AG09309 (cell line): Measurements from ENCODE around the gene CNNM2.

Experiments
- DNase-seq: peaks from one replicate; pipeline ENCODE4 v3.0.0-alpha.2; 2010; ENCODE audit warnings: low read depth
- H3K4me3 ChIP-seq: 2 replicates; pipeline ENCODE4 v1.5.1; 2011; ENCODE audit warnings: mild to moderate bottlenecking, low read depth, low read length, moderate library complexity; ENCODE audit not compliant: control insufficient read depth
- CTCF ChIP-seq: IDR thresholded peaks from 2 replicates; pipeline ENCODE4 v1.5.1; 2011; ENCODE audit warnings: mild to moderate bottlenecking, low read depth, low read length, inconsistent platforms; ENCODE audit not compliant: insufficient read depth, control insufficient read depth; ENCODE audit errors: missing control alignments

CNNM2 gene

GRCh38 chr10:103053659-103054581, 135.8 kb downstream of the CNNM2 start:
- peak overlapping the region; percentile 6 for H3K4me3 ChIP-seq
- peak; percentile 40 for DNase-seq
- peak; percentile 59 for TF ChIP-seq CTCF

- no peak overlapping the region for H3K4me3 ChIP-seq
- TF ChIP-seq CTCF: no peak
Observed at GRCh38 chr10:103054621-103055020, 136.5 kb downstream of the CNNM2 start.

GRCh38 chr10:103055105-103055504, 137.0 kb downstream of the CNNM2 start:
- no peak overlapping the region for H3K4me3 ChIP-seq
- no peak for DNase-seq
- no peak for TF ChIP-seq CTCF

More at GRCh38 chr10:103054621-103055020, 136.5 kb downstream of the CNNM2 start:
- DNase-seq: no peak

GRCh38 chr10:103058034-103058433, 139.9 kb downstream of the CNNM2 start:
- no peak for DNase-seq
- TF ChIP-seq CTCF: no peak
- no peak overlapping the region for H3K4me3 ChIP-seq

GRCh38 chr10:103060575-103060974, 142.5 kb downstream of the CNNM2 start:
- no peak for TF ChIP-seq CTCF
- no peak overlapping the region for H3K4me3 ChIP-seq
- no peak for DNase-seq

GRCh38 chr10:103062854-103063590, 144.9 kb downstream of the CNNM2 start:
- H3K4me3 ChIP-seq: no peak overlapping the region
- DNase-seq: no peak
- peak; percentile 10 for TF ChIP-seq CTCF
